SK-N-SH treated with all-trans-retinoic acid at 6 μM for 48 hours (cell line): ENCODE results near the gene PPP1R12A.

Experiments used
- ATAC-seq: fragments of 200-7000 bp; cut with Tn5 transposase; 3 replicates; pipeline ENCODE4 v1.9.1; 2020; ENCODE audit warnings: mild to moderate bottlenecking, moderate library complexity
- ARNTL ChIP-seq: fragments of 450-650 bp; formaldehyde crosslinking; IDR thresholded peaks from 2 replicates; pipeline ENCODE4 v1.5.0; 2020; ENCODE audit warnings: low read depth, mild to moderate bottlenecking, moderate library complexity, borderline replicate concordance
- BACH2 ChIP-seq: fragments of 250-450 bp; sonication (Bioruptor Pico); IDR thresholded peaks from 2 replicates; pipeline ENCODE4 v1.9.0; 2021; ENCODE audit warnings: mild to moderate bottlenecking, borderline replicate concordance
- CSDC2 ChIP-seq: fragments of 250-450 bp; sonication (Bioruptor Pico); IDR thresholded peaks from 2 replicates; pipeline ENCODE4 v1.5.0; 2020; ENCODE audit warnings: mild to moderate bottlenecking, moderate library complexity
- ESRRG ChIP-seq: fragments of 250-450 bp; sonication (Bioruptor Pico); IDR thresholded peaks from 2 replicates; pipeline ENCODE4 v1.6.1; 2021; ENCODE audit warnings: mild to moderate bottlenecking
- GLIS3 ChIP-seq: fragments of 250-450 bp; sonication (Bioruptor Pico); IDR thresholded peaks from 2 replicates; pipeline ENCODE4 v1.5.0; 2020; ENCODE audit warnings: mild to moderate bottlenecking, moderate library complexity
- ISL1 ChIP-seq: fragments of 250-450 bp; sonication (Bioruptor Pico); IDR thresholded peaks from 2 replicates; pipeline ENCODE4 v2.1.2; 2022; ENCODE audit warnings: mild to moderate bottlenecking, moderate library complexity
- OSR1 ChIP-seq: fragments of 250-450 bp; sonication (Bioruptor Pico); IDR thresholded peaks from 2 replicates; pipeline ENCODE4 v1.8.0; 2022; ENCODE audit warnings: moderate library complexity, mild to moderate bottlenecking, inconsistent platforms
- PPARA ChIP-seq: fragments of 250-450 bp; sonication (Bioruptor Pico); IDR thresholded peaks from 2 replicates; pipeline ENCODE4 v1.5.0; 2020; ENCODE audit warnings: mild to moderate bottlenecking, borderline replicate concordance
- RARB ChIP-seq: fragments of 250-450 bp; sonication (Bioruptor Pico); IDR thresholded peaks from 2 replicates; pipeline ENCODE4 v1.8.0; 2021; ENCODE audit warnings: mild to moderate bottlenecking, moderate library complexity
- SNAI2 ChIP-seq: fragments of 250-450 bp; sonication (Bioruptor Pico); IDR thresholded peaks from 2 replicates; pipeline ENCODE4 v1.5.0; 2020; ENCODE audit warnings: mild to moderate bottlenecking, moderate library complexity
- TCF4 ChIP-seq: fragments of 250-450 bp; sonication (Bioruptor Pico); IDR thresholded peaks from 2 replicates; pipeline ENCODE4 v1.8.0; 2021; ENCODE audit warnings: mild to moderate bottlenecking, moderate library complexity, borderline replicate concordance
- TOX ChIP-seq: fragments of 250-450 bp; sonication (Bioruptor Pico); IDR thresholded peaks from 2 replicates; pipeline ENCODE4 v1.8.0; 2021; ENCODE audit warnings: mild to moderate bottlenecking, moderate library complexity, borderline replicate concordance
- ZC3H10 ChIP-seq: fragments of 250-450 bp; sonication (Bioruptor Pico); IDR thresholded peaks from 2 replicates; pipeline ENCODE4 v1.5.1; 2021; ENCODE audit warnings: mild to moderate bottlenecking, moderate library complexity
- ZFP3 ChIP-seq: fragments of 250-450 bp; sonication (Bioruptor Pico); IDR thresholded peaks from 2 replicates; pipeline ENCODE4 v1.5.0; 2020; ENCODE audit warnings: mild to moderate bottlenecking, moderate library complexity
- ZFP30 ChIP-seq: fragments of 450-650 bp; formaldehyde crosslinking; IDR thresholded peaks from 2 replicates; pipeline ENCODE4 v1.5.0; 2022; ENCODE audit warnings: mild to moderate bottlenecking, moderate library complexity
- ZNF565 ChIP-seq: fragments of 450-650 bp; formaldehyde crosslinking; conservative IDR thresholded peaks from 2 replicates; pipeline ENCODE4 v1.5.0; 2020; ENCODE audit warnings: low read depth, mild to moderate bottlenecking, moderate library complexity
- ZNF70 ChIP-seq: fragments of 450-650 bp; formaldehyde crosslinking; IDR thresholded peaks from 2 replicates; pipeline ENCODE4 v1.5.0; 2020; ENCODE audit warnings: mild to moderate bottlenecking, moderate library complexity
- ZNF8 ChIP-seq: fragments of 450-650 bp; formaldehyde crosslinking; IDR thresholded peaks from 2 replicates; pipeline ENCODE4 v1.5.0; 2020; ENCODE audit warnings: mild to moderate bottlenecking, moderate library complexity
- TF ChIP-seq, protein P1 (sequence below): fragments of 250-450 bp; sonication (Bioruptor Pico); IDR thresholded peaks from 2 replicates; pipeline ENCODE4 v1.5.0; 2020; ENCODE audit warnings: mild to moderate bottlenecking, moderate library complexity
- TF ChIP-seq, protein P2 (sequence below): fragments of 250-450 bp; sonication (Bioruptor Pico); IDR thresholded peaks from 2 replicates; pipeline ENCODE4 v1.8.0; 2020; ENCODE audit warnings: mild to moderate bottlenecking, moderate library complexity, borderline replicate concordance
- TF ChIP-seq, protein P3 (sequence below): fragments of 250-450 bp; sonication (Bioruptor Pico); IDR thresholded peaks from 2 replicates; pipeline ENCODE4 v1.5.1; 2021; ENCODE audit warnings: mild to moderate bottlenecking, moderate library complexity
- TF ChIP-seq, protein P4 (sequence below): fragments of 250-450 bp; sonication (Bioruptor Pico); IDR thresholded peaks from 2 replicates; pipeline ENCODE4 v1.8.0; 2021; ENCODE audit warnings: low read depth, mild to moderate bottlenecking, moderate library complexity, borderline replicate concordance
- TF ChIP-seq, protein P5 (sequence below): fragments of 250-450 bp; sonication (Bioruptor Pico); IDR thresholded peaks from 2 replicates; pipeline ENCODE4 v1.5.1; 2020; ENCODE audit warnings: low read depth, mild to moderate bottlenecking, moderate library complexity

PPP1R12A gene

DNA sequence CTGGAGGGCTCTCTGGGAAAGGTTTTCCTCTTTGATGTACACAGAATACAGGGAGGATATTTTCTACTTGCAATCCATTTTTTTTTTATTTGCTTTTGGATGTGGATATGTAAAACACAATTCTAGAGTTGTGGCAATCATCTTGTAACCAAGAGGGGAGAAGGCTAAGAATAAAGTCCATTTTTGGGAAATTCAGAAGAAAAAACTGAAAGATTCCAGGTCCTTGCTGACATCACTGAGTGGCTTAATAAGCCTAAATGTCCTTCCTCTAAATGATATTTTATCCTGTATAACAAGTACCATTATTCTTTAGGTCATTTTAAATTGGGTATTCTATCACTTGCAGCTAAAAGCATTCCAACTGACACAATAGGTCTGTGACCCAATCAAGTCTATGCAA, 64.0 kb downstream of the PPP1R12A start:
- TF ChIP-seq TCF4 (CRISPR knock-in tag) (no peak), ZNF565 (CRISPR knock-in tag) (no peak), ISL1 (CRISPR knock-in tag) (no peak), OSR1 (CRISPR knock-in tag) (no peak), ZC3H10 (CRISPR knock-in tag) (no peak), ZNF8 (CRISPR knock-in tag) (no peak), ZFP3 (CRISPR knock-in tag) (no peak), BACH2 (CRISPR knock-in tag) (no peak), ZFP30 (CRISPR knock-in tag) (no peak), ZNF70 (CRISPR knock-in tag) (no peak), CSDC2 (no peak), ARNTL (no peak), TOX (CRISPR knock-in tag) (no peak), PPARA (CRISPR knock-in tag) (no peak), RARB (CRISPR knock-in tag) (no peak)
- TF ChIP-seq, protein P1, sequence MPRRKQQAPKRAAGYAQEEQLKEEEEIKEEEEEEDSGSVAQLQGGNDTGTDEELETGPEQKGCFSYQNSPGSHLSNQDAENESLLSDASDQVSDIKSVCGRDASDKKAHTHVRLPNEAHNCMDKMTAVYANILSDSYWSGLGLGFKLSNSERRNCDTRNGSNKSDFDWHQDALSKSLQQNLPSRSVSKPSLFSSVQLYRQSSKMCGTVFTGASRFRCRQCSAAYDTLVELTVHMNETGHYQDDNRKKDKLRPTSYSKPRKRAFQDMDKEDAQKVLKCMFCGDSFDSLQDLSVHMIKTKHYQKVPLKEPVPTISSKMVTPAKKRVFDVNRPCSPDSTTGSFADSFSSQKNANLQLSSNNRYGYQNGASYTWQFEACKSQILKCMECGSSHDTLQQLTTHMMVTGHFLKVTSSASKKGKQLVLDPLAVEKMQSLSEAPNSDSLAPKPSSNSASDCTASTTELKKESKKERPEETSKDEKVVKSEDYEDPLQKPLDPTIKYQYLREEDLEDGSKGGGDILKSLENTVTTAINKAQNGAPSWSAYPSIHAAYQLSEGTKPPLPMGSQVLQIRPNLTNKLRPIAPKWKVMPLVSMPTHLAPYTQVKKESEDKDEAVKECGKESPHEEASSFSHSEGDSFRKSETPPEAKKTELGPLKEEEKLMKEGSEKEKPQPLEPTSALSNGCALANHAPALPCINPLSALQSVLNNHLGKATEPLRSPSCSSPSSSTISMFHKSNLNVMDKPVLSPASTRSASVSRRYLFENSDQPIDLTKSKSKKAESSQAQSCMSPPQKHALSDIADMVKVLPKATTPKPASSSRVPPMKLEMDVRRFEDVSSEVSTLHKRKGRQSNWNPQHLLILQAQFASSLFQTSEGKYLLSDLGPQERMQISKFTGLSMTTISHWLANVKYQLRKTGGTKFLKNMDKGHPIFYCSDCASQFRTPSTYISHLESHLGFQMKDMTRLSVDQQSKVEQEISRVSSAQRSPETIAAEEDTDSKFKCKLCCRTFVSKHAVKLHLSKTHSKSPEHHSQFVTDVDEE (CRISPR knock-in tag) = no peak
- TF ChIP-seq, protein P2, sequence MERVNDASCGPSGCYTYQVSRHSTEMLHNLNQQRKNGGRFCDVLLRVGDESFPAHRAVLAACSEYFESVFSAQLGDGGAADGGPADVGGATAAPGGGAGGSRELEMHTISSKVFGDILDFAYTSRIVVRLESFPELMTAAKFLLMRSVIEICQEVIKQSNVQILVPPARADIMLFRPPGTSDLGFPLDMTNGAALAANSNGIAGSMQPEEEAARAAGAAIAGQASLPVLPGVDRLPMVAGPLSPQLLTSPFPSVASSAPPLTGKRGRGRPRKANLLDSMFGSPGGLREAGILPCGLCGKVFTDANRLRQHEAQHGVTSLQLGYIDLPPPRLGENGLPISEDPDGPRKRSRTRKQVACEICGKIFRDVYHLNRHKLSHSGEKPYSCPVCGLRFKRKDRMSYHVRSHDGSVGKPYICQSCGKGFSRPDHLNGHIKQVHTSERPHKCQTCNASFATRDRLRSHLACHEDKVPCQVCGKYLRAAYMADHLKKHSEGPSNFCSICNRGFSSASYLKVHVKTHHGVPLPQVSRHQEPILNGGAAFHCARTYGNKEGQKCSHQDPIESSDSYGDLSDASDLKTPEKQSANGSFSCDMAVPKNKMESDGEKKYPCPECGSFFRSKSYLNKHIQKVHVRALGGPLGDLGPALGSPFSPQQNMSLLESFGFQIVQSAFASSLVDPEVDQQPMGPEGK (CRISPR knock-in tag) = no peak
- TF ChIP-seq, protein P3, sequence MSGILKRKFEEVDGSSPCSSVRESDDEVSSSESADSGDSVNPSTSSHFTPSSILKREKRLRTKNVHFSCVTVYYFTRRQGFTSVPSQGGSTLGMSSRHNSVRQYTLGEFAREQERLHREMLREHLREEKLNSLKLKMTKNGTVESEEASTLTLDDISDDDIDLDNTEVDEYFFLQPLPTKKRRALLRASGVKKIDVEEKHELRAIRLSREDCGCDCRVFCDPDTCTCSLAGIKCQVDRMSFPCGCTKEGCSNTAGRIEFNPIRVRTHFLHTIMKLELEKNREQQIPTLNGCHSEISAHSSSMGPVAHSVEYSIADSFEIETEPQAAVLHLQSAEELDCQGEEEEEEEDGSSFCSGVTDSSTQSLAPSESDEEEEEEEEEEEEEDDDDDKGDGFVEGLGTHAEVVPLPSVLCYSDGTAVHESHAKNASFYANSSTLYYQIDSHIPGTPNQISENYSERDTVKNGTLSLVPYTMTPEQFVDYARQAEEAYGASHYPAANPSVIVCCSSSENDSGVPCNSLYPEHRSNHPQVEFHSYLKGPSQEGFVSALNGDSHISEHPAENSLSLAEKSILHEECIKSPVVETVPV (CRISPR knock-in tag) = no peak
- TF ChIP-seq, protein P4, sequence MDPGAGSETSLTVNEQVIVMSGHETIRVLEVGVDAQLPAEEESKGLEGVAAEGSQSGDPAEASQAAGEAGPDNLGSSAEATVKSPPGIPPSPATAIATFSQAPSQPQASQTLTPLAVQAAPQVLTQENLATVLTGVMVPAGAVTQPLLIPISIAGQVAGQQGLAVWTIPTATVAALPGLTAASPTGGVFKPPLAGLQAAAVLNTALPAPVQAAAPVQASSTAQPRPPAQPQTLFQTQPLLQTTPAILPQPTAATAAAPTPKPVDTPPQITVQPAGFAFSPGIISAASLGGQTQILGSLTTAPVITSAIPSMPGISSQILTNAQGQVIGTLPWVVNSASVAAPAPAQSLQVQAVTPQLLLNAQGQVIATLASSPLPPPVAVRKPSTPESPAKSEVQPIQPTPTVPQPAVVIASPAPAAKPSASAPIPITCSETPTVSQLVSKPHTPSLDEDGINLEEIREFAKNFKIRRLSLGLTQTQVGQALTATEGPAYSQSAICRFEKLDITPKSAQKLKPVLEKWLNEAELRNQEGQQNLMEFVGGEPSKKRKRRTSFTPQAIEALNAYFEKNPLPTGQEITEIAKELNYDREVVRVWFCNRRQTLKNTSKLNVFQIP (CRISPR knock-in tag) = no peak
- ATAC-seq = no peak

DNA sequence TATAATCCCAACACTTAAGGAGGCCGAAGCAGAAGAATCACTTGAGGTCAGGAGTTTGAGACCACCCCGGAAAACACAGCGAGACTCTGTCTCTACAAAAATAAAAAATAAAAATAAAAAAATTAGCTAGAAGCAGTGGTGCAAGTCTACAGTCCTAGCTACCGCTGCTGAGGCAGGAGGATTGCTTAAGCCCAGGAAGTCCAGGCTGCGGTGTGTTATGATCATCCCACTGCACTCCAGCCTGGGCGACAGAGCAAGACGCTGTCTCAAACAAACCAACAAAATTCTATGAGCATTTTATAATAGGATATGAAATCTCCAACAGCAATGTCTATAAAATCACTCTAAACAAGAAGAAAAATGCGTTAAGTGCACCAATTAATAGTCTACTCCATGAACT, 75.3 kb downstream of the PPP1R12A start:
- ATAC-seq = no peak
- no peak for TF ChIP-seq TCF4 (CRISPR knock-in tag)
- TF ChIP-seq, protein P3 (CRISPR knock-in tag) = no peak
- TF ChIP-seq ZFP3 (CRISPR knock-in tag) = no peak
- TF ChIP-seq PPARA (CRISPR knock-in tag) = no peak
- no peak for TF ChIP-seq SNAI2
- TF ChIP-seq, protein P2 (CRISPR knock-in tag) = no peak
- no peak for TF ChIP-seq CSDC2
- TF ChIP-seq ARNTL = no peak
- no peak for TF ChIP-seq TOX (CRISPR knock-in tag)
- no peak for TF ChIP-seq BACH2 (CRISPR knock-in tag)
- no peak for TF ChIP-seq ISL1 (CRISPR knock-in tag)
- TF ChIP-seq ZNF565 (CRISPR knock-in tag) = no peak
- TF ChIP-seq GLIS3 (CRISPR knock-in tag) = no peak
- TF ChIP-seq ESRRG (CRISPR knock-in tag) = no peak
- no peak for TF ChIP-seq ZNF8 (CRISPR knock-in tag)
- TF ChIP-seq OSR1 (CRISPR knock-in tag) = no peak
- TF ChIP-seq, protein P1 (CRISPR knock-in tag) = no peak
- TF ChIP-seq, protein P5, sequence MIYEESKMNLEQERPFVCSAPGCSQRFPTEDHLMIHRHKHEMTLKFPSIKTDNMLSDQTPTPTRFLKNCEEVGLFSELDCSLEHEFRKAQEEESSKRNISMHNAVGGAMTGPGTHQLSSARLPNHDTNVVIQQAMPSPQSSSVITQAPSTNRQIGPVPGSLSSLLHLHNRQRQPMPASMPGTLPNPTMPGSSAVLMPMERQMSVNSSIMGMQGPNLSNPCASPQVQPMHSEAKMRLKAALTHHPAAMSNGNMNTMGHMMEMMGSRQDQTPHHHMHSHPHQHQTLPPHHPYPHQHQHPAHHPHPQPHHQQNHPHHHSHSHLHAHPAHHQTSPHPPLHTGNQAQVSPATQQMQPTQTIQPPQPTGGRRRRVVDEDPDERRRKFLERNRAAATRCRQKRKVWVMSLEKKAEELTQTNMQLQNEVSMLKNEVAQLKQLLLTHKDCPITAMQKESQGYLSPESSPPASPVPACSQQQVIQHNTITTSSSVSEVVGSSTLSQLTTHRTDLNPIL (CRISPR knock-in tag) = no peak
- TF ChIP-seq RARB (CRISPR knock-in tag) = no peak
- TF ChIP-seq ZNF70 (CRISPR knock-in tag) = no peak
